ENCODE data around the gene BAG5. TPM values are rescaled to one million over a fixed set of nuclear protein-coding genes. Genes with fewer than 3 reads are reported as not detected.
"Not testable (repeated sequence)": the region's sequence is repeated elsewhere in the genome, so short reads cannot be mapped to it uniquely, and the experiment has no call there.

BAG5 gene, protein sequence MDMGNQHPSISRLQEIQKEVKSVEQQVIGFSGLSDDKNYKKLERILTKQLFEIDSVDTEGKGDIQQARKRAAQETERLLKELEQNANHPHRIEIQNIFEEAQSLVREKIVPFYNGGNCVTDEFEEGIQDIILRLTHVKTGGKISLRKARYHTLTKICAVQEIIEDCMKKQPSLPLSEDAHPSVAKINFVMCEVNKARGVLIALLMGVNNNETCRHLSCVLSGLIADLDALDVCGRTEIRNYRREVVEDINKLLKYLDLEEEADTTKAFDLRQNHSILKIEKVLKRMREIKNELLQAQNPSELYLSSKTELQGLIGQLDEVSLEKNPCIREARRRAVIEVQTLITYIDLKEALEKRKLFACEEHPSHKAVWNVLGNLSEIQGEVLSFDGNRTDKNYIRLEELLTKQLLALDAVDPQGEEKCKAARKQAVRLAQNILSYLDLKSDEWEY
- 10 to 100 TPM; 13.8 to 43.6 (median 33.1) TPM for total RNA-seq

GRCh38 chr14:103562429-103563225, at the start of gene BAG5, which contains the start of gene COA8:
TSS of gene BAG5 (minus strand) at chr14:103562657. CDS start at chr14:103561164, 1,493 bp downstream.
TSS of gene COA8 (plus strand) at chr14:103562960. CDS start at chr14:103563002, 42 bp downstream.
- H3K27ac ChIP-seq: peak within 1 kb of the TSS; percentile 95 to 96
- H3K27me3 ChIP-seq: no peaks in the 10 kb centered on the region
- TF ChIP-seq POLR2A (IDR thresholded peaks at IDR 0.05) (peak in 1 of 2 donors; percentile 80), CTCF (IDR thresholded peaks at IDR 0.05) (peak in 2 of 4 experiments; percentile 34 to 38)
- H3K9me3 ChIP-seq: no peaks in the 10 kb centered on the region
- H3K4me3 ChIP-seq: peak within 1 kb of the TSS; percentile 68 to 98
- DNase-seq: peak; percentile 78 to 85
- peaks cover 20 to 22% of the 10 kb centered on the region in 2 donors for H3K4me1 ChIP-seq
- no peaks in the 10 kb centered on the region for H3K36me3 ChIP-seq
- intact Hi-C loops (cut with DNase I; ENCODE audit: low total_unique reads): no loop called here

- TF ChIP-seq POLR2A (IDR thresholded peaks at IDR 0.05): no peak
- TF ChIP-seq CTCF (IDR thresholded peaks at IDR 0.05): no peak
- H3K27ac ChIP-seq: no peak overlapping the region
- H3K36me3 ChIP-seq: no peaks in the 10 kb centered on the region
- no peaks in the 10 kb centered on the region for H3K9me3 ChIP-seq
- H3K27me3 ChIP-seq: no peaks in the 10 kb centered on the region
- H3K4me1 ChIP-seq: peaks cover 0 to 13% of the 10 kb centered on the region in 2 donors
- H3K4me3 ChIP-seq: no peak overlapping the region
- DNase-seq: no peak
- intact Hi-C loops (cut with DNase I; ENCODE audit: low total_unique reads): no loop called here
Measured at GRCh38 chr14:103611215-103611614, 48.8 kb upstream of the BAG5 start.

DNA sequence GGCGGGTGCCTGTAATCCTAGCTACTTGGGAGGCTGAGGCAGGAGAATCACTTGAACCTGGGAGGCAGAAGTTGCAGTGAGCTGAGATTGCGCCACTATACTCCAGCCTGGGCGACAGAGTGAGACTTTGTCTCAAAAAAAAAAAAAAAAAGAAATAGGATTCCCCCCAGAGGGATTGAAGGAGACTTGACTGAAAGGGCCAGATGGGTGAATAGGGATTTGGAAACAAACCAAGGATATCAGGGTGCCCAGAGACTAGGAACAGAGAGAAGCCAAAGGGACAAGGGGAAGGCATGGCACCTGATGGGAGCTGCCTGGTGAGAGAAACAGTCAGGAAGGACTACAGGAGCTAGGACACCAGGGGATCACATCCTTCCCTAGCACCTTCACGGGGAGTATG, 46.6 kb upstream of the BAG5 start:
- H3K27ac ChIP-seq; H3K9me3 ChIP-seq; H3K36me3 ChIP-seq; H3K27me3 ChIP-seq; H3K4me3 ChIP-seq; intact Hi-C loops (cut with DNase I; ENCODE audit: low total_unique reads); DNase-seq: not testable (repeated sequence)
- H3K4me1 ChIP-seq: peaks cover 0 to 13% of the 10 kb centered on the region in 2 donors

DNA sequence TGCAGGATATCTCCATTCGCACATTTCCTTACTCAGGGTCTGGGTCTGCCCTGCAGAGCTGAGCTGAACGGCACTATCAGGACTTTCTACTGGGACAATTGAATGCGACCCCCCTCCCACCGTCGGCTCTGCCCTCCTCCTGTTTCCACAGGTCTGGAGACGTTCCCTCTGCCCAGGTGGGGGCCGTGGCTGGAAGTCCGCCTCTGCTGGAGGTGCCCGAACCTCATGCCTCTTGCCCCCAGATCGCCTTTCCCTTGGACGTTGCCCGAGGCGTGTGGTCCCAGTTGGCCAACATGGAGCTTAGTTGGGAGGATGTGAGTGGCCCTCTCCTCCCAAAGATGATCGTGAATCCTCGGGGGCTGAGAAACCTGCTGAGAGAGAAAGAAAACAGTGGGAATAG, 45.4 kb upstream of the BAG5 start:
- TF ChIP-seq CTCF (IDR thresholded peaks at IDR 0.05) (no peak), POLR2A (IDR thresholded peaks at IDR 0.05) (no peak)
- no peak for DNase-seq
- peaks cover 0 to 13% of the 10 kb centered on the region in 2 donors for H3K4me1 ChIP-seq
- H3K9me3 ChIP-seq: no peaks in the 10 kb centered on the region
- H3K4me3 ChIP-seq: no peak overlapping the region
- no peaks in the 10 kb centered on the region for H3K36me3 ChIP-seq
- no peaks in the 10 kb centered on the region for H3K27me3 ChIP-seq
- no peak overlapping the region for H3K27ac ChIP-seq
- intact Hi-C loops (cut with DNase I; ENCODE audit: low total_unique reads): no loop called here

DNA sequence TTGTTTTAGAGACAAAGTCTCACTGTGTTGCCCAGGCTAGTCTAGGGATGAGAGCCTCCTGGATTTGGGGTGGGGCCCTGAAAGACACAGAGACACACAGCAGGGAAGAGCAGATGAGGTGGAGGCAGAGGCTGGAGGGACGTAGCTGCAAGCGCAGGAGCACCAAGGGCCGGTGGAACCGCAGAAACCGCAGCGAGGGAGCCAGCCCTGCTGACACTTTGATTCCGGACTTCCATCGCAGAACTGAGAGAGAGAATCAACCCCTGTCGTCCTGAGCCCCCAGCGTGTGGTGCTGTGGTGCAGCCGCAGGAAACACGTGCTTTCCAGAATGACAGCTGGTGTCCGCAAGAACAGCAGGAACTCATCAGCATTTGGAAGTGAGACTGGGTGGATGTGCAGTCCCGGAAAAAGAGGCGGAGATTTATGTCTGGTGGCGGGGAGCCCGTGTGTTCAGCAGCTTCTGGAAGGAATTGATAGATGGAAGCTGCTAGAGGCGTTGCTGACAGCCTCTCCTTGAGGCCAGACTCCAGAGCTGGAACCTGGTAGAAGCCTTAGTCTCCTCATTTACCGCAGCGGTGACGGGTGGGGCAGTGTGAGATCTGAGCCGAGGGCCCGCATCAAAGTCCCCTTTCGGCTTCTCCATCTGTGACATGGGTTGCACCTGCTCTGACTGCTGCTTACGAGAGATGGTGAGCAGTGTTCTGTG, 44.7 kb upstream of the BAG5 start:
- Histone ChIP-seq H3K27ac (no peak overlapping the region), H3K27me3 (no peaks in the 10 kb centered on the region), H3K36me3 (no peaks in the 10 kb centered on the region), H3K9me3 (no peaks in the 10 kb centered on the region), H3K4me1 (peaks cover 0 to 13% of the 10 kb centered on the region in 2 donors), H3K4me3 (no peak overlapping the region)
- DNase-seq: peak; percentile 80 to 85
- TF ChIP-seq CTCF (IDR thresholded peaks at IDR 0.05) (peak in 3 of 4 experiments; percentile 40 to 45 (median 42)), POLR2A (IDR thresholded peaks at IDR 0.05) (no peak)
- intact Hi-C loops (cut with DNase I; ENCODE audit: low total_unique reads): no loop called here

All from uterus (tissue), 4 donors.